Glutamatergic neuron (in vitro differentiated cells): Measurements from ENCODE around the gene PRDX5. TPM values are rescaled to one million over a fixed set of nuclear protein-coding genes. Genes with fewer than 3 reads are reported as not detected.

Experiments
- DNase-seq: peaks from one replicate; pipeline ENCODE4 v3.0.0; 2022
- H3K27ac Mint-ChIP-seq: one replicate; pipeline ENCODE4 v1.8.0; 2020; ENCODE audit warnings: mild to moderate bottlenecking, mixed read lengths, inconsistent platforms; ENCODE audit not compliant: unreplicated experiment
- H3K27me3 Mint-ChIP-seq: one replicate; pipeline ENCODE4 v1.8.0; 2020; ENCODE audit warnings: mild to moderate bottlenecking, moderate library complexity, mixed read lengths, inconsistent platforms; ENCODE audit not compliant: unreplicated experiment
- H3K36me3 Mint-ChIP-seq: one replicate; pipeline ENCODE4 v1.8.0; 2020; ENCODE audit warnings: mild to moderate bottlenecking, mixed read lengths, inconsistent platforms; ENCODE audit not compliant: unreplicated experiment
- H3K4me1 Mint-ChIP-seq: one replicate; pipeline ENCODE4 v1.8.0; 2020; ENCODE audit warnings: mild to moderate bottlenecking, low read depth, mixed read lengths, inconsistent platforms; ENCODE audit not compliant: unreplicated experiment
- H3K4me3 Mint-ChIP-seq: one replicate; pipeline ENCODE4 v1.8.0; 2020; ENCODE audit warnings: mild to moderate bottlenecking, mixed read lengths, inconsistent platforms; ENCODE audit not compliant: unreplicated experiment
- H3K9me3 Mint-ChIP-seq: one replicate; pipeline ENCODE4 v1.8.0; 2020; ENCODE audit warnings: mild to moderate bottlenecking, moderate library complexity, mixed read lengths, inconsistent platforms; ENCODE audit not compliant: unreplicated experiment
- total RNA-seq: library from RNA; stranded (reverse); fragmentation: NEBNext Ultra II Directional; extraction: Animal tissue kit (Norgen Biotek cat#: 25700); gene quantifications from one replicate; pipeline ENCODE4 v1.2.1, GENCODE V29; 2021; ENCODE audit not compliant: unreplicated experiment
- TF ChIP-seq, protein P1 (sequence below): fragments of 200-600 bp; sonication (generic); IDR thresholded peaks from one replicate; pipeline ENCODE4 v1.5.0; 2021; ENCODE audit not compliant: partially characterized antibody, unreplicated experiment

The PRDX5 gene
- total RNA-seq, 1 donor from 2014 or later, result 418 TPM

DNA sequence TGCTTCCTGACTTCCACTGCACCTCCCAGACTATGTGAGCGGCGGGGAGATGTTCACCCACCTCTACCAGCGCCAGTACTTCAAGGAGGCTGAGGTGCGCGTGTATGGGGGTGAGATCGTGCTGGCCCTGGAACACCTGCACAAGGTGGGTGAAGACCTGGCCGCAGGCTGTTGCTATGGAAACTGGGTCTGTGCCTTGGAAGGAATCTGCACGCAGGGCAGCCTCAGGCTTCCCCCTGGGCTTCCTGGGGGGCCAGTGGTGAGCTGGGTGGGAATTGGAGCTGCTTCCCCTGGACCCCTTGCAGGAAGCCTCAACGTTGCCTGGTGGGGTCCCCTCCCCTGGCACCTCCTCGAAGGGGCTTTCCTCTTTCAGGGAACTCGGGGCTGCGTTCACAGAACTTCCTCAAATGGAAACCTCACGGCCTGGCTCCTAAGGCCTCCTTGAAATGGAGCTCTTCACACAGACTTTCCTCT is 42.6 kb downstream of the PRDX5 start:
- TF ChIP-seq, protein P1, sequence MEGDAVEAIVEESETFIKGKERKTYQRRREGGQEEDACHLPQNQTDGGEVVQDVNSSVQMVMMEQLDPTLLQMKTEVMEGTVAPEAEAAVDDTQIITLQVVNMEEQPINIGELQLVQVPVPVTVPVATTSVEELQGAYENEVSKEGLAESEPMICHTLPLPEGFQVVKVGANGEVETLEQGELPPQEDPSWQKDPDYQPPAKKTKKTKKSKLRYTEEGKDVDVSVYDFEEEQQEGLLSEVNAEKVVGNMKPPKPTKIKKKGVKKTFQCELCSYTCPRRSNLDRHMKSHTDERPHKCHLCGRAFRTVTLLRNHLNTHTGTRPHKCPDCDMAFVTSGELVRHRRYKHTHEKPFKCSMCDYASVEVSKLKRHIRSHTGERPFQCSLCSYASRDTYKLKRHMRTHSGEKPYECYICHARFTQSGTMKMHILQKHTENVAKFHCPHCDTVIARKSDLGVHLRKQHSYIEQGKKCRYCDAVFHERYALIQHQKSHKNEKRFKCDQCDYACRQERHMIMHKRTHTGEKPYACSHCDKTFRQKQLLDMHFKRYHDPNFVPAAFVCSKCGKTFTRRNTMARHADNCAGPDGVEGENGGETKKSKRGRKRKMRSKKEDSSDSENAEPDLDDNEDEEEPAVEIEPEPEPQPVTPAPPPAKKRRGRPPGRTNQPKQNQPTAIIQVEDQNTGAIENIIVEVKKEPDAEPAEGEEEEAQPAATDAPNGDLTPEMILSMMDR, result no peak
- H3K4me3 Mint-ChIP-seq, result no peak overlapping the region
- no peak for DNase-seq
- H3K27ac Mint-ChIP-seq, result no peak overlapping the region
- H3K4me1 Mint-ChIP-seq, result peaks cover 6% of the 10 kb centered on the region
- peaks cover 11% of the 10 kb centered on the region for H3K27me3 Mint-ChIP-seq
- H3K9me3 Mint-ChIP-seq, result peaks cover 2% of the 10 kb centered on the region
- no peaks in the 10 kb centered on the region for H3K36me3 Mint-ChIP-seq

DNA sequence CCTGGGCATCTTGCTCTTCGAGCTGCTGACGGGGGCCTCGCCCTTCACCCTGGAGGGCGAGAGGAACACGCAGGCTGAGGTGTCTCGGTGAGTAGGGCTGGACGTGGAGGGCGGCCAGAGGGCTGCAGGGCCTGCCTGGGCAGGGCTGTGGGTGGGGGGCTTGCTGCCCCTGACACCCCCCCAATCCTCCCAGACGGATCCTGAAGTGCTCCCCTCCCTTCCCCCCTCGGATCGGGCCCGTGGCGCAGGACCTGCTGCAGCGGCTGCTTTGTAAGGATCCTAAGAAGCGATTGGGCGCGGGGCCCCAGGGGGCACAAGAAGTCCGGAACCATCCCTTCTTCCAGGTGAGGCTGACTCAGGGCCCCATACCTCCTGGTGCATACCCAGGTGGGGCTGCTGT is 43.7 kb downstream of the PRDX5 start:
- TF ChIP-seq, protein P1, result no peak
- peaks cover 3% of the 10 kb centered on the region for H3K4me1 Mint-ChIP-seq

DNA sequence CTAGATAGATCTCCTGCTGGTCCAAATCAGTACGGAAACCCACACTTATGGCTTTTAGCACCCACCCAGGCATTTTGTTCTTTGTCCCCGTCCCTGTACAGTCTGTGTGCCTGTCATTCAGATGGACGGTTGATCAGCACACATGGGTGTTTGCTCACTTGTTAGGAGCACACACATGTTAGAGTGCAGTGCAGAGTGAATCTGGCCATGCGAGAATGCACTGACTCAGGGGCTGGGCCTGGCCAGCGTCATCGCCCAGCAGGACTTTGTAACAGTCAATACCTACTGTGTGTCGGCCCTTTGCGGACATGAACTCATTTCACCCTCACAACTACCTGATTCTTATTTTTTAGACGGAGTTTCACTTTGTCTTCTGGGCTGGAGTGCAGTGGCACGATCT is 44.4 kb downstream of the PRDX5 start:
- Mint-ChIP-seq H3K36me3 (peaks cover 5% of the 10 kb centered on the region), H3K9me3 (no peaks in the 10 kb centered on the region), H3K4me3 (no peak overlapping the region), H3K4me1 (peaks cover 2% of the 10 kb centered on the region), H3K27me3 (peaks cover 9% of the 10 kb centered on the region), H3K27ac (peak overlapping the region; percentile 17)
- no peak for DNase-seq
- TF ChIP-seq, protein P1, result no peak

More for the DNA sequence above, 43.7 kb downstream of the PRDX5 start:
- H3K4me3 Mint-ChIP-seq, result no peak overlapping the region
- no peak for DNase-seq
- H3K27ac Mint-ChIP-seq, result no peak overlapping the region
- peaks cover 1% of the 10 kb centered on the region for H3K9me3 Mint-ChIP-seq
- H3K36me3 Mint-ChIP-seq, result peaks cover 3% of the 10 kb centered on the region
- peaks cover 10% of the 10 kb centered on the region for H3K27me3 Mint-ChIP-seq

DNA sequence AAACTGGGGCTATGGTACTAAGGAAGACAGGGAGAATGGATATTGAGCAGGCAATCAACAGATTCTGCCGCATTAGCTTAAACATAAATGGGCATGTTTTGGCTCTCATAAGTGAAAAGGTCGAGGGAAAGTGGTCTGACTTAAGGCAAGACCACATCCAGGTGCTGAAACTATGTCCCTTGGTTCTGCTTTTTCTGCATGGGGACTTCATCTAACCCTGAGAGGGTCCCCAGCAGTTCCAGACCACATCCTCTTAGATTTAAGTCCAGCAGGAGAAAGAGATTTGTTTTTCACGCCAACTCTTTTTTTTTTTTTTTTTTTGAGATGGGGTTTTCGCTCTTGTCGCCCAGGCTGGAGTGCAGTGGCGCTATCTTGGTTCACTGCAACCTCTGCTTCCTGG is 46.5 kb downstream of the PRDX5 start:
- Mint-ChIP-seq H3K9me3 (peaks cover 1% of the 10 kb centered on the region), H3K4me3 (no peak overlapping the region), H3K27me3 (peaks cover 18% of the 10 kb centered on the region), H3K27ac (no peak overlapping the region), H3K36me3 (peaks cover 5% of the 10 kb centered on the region), H3K4me1 (peaks cover 2% of the 10 kb centered on the region)
- no peak for DNase-seq
- TF ChIP-seq, protein P1, result no peak

DNA sequence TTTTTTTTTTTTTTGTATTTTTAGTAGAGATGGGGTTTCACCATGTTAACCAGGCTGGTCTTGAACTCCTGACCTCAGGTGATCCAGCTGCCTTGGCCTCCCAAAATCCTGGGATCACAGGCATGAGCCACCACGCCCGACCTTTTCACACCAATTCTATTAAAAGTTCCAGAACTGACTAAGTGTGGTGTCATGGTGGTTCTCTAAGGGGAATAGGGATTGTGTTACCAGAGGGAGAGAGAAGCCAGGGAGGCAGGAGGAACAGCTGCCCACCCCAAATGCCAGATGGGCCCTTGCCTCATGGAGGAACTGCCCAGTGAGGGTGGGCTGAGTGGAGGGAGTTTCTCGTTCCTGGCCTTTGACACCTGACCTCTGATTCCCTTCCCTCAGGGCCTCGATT is 47.0 kb downstream of the PRDX5 start:
- Mint-ChIP-seq H3K4me1 (no peaks in the 10 kb centered on the region), H3K9me3 (peaks cover 1% of the 10 kb centered on the region), H3K27ac (no peak overlapping the region), H3K36me3 (peaks cover 5% of the 10 kb centered on the region), H3K27me3 (peaks cover 15% of the 10 kb centered on the region), H3K4me3 (no peak overlapping the region)
- no peak for DNase-seq
- TF ChIP-seq, protein P1, result no peak
